ENCODE measurements around the gene EXOC6. TPM values are rescaled to one million over a fixed set of nuclear protein-coding genes. Genes with fewer than 3 reads are reported as not detected.

EXOC6 gene
- total RNA-seq, 6 experiments from 2014 or later = 5.5 to 15.6 (median 9.9) TPM

DNA sequence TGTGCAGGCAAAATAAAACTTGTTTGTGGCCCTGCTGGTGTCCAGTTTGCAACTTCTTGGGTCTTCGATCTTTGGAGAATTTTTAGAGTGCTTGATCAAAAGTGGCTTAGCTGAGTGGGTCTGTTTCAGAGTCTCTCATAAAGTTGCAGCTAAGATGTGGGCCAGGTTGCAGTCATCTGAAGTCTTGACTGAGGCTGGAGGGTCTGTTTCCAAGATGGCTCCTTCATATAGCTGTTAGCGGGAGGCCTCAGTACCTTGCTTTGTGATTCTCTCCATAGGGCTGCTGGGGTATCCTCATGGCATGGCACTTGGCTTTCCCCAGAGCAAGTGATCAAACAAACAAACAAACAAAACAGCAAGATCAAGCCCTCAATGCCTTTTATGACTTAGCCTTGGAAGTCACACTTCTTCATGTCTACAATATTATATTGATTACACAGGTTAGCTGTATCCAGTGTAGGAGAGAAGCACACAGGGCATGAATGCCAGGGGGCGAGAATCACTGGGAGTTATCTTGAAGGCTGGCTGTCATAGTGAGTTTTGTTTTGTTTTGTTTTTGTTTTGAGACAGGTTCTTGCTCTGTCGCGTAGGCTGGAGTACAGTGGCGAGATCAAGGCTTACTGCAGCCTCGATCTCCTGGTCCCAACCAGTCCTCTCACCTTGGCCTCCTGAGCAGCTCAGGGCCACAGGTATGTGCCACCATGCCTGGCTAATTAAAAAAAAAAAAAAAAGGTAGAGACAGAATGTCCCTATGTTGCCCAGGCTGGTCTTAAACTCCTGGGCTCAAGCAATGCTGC, 235.6 kb downstream of the EXOC6 start:
- Histone ChIP-seq H3K27me3 (no peaks in the 10 kb centered on the region), H3K4me3 (no peak overlapping the region), H3K36me3 (no peaks in the 10 kb centered on the region), H3K27ac (no peak overlapping the region), H3K9me3 (no peaks in the 10 kb centered on the region), H3K4me1 (peaks cover 0 to 17% (median 6%) of the 10 kb centered on the region in 4 donors)
- intact Hi-C loops (cut with DNase I) = loop anchor here in 1 of 2 donors (10.0 kb wide), 2 partner anchors 201 to 261 kb away; no protein-coding TSS in a partner anchor
- 83% methylated on average over 6 of the region's 7 CpGs for WGBS (ENCODE audit: insufficient coverage, low coverage, low lambda C conversion rate, missing lambda C conversion rate)
- ATAC-seq = no peak
- TF ChIP-seq POLR2A (IDR thresholded peaks at IDR 0.05) = no peak
- TF ChIP-seq, protein P1, sequence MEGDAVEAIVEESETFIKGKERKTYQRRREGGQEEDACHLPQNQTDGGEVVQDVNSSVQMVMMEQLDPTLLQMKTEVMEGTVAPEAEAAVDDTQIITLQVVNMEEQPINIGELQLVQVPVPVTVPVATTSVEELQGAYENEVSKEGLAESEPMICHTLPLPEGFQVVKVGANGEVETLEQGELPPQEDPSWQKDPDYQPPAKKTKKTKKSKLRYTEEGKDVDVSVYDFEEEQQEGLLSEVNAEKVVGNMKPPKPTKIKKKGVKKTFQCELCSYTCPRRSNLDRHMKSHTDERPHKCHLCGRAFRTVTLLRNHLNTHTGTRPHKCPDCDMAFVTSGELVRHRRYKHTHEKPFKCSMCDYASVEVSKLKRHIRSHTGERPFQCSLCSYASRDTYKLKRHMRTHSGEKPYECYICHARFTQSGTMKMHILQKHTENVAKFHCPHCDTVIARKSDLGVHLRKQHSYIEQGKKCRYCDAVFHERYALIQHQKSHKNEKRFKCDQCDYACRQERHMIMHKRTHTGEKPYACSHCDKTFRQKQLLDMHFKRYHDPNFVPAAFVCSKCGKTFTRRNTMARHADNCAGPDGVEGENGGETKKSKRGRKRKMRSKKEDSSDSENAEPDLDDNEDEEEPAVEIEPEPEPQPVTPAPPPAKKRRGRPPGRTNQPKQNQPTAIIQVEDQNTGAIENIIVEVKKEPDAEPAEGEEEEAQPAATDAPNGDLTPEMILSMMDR (IDR thresholded peaks at IDR 0.05) = no peak
- no peak for DNase-seq

DNA sequence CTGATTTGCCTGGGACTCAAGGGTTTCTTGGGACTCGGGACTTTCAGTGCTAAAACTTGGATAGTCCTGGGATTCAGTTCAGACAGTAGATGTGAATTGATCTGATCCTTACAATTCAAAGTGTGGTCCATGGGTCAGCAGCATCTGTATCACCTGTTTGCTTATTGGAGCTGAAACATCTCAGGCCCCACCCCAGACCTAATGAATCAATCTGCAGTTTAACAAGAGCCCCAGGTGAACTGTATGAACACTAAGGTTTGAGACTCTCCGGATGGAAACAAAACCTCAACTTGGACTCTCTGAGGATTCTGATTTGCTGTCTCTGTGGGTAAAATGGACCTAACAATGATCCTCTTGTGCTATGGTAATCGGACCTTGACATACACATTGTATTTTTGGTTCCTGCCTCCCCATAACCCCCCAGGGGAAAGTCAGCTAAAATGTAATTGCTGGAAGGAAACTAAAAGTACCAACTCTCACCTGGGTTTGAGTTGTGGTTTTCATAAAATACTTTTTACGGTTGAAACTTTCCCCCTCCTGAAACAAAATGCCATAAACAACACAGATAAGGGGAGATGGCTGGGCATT, 237.0 kb downstream of the EXOC6 start:
- Histone ChIP-seq H3K9me3 (no peaks in the 10 kb centered on the region), H3K27ac (no peak overlapping the region), H3K36me3 (no peaks in the 10 kb centered on the region), H3K4me3 (no peak overlapping the region), H3K27me3 (no peaks in the 10 kb centered on the region), H3K4me1 (peaks cover 0 to 3% (median 0%) of the 10 kb centered on the region in 4 donors)
- ATAC-seq = no peak
- no peak for DNase-seq
- intact Hi-C loops (cut with DNase I) = loop anchor here in 1 of 2 donors (10.0 kb wide), 2 partner anchors 199 to 259 kb away; no protein-coding TSS in a partner anchor
- WGBS (ENCODE audit: insufficient coverage, low coverage, low lambda C conversion rate, missing lambda C conversion rate) = 59% methylated on average over 4 of the region's 4 CpGs
- TF ChIP-seq, protein P1 (IDR thresholded peaks at IDR 0.05) = no peak
- no peak for TF ChIP-seq POLR2A (IDR thresholded peaks at IDR 0.05)

DNA sequence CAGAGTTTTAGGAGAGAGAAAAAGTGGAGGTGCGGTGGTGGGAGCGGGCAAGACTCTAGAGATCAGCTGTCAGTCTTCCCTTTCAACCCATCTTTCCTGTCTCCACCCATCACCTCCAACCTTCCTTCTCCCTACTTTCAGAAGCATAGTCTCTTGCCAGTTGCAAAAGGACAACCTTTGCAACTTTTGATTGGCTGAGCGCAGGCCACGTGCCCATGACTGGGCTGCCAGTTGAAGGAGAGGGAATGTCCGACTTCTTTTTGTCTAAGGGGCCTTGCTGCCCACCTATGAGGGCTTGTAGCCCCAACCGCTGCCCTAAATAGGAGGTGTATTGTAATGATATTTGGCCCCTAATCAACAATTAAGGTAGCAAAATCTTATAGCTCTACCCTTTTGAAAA, 238.0 kb downstream of the EXOC6 start:
- Histone ChIP-seq H3K36me3 (no peaks in the 10 kb centered on the region), H3K27me3 (no peaks in the 10 kb centered on the region), H3K9me3 (no peaks in the 10 kb centered on the region), H3K27ac (no peak overlapping the region), H3K4me1 (no peaks in the 10 kb centered on the region), H3K4me3 (no peak overlapping the region)
- no peak for ATAC-seq
- WGBS (ENCODE audit: insufficient coverage, low coverage, low lambda C conversion rate, missing lambda C conversion rate) = 82% methylated on average over 3 of the region's 6 CpGs
- DNase-seq = no peak
- intact Hi-C loops (cut with DNase I) = loop anchor here in 1 of 2 donors (10.0 kb wide), 2 partner anchors 199 to 259 kb away; no protein-coding TSS in a partner anchor
- TF ChIP-seq POLR2A (IDR thresholded peaks at IDR 0.05) = no peak
- TF ChIP-seq, protein P1 (IDR thresholded peaks at IDR 0.05) = no peak

DNA sequence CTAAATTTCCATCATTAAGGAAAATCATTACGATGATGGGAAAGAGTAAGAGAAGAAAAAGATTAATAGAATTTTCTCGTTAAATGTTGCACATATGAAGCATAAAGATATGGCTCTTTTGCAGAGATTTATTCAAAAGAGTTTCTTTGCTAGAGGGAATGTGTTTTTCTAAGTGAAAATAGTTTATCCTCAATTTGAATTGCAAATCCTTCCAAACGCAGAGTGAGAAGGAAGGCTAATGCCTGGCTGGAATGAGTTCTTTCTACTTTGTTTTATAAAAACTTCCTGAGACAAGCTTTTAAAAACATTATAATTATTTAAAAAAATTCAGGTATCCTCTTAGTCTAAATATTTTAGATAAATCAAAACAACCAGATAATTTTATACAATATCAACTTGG, 239.5 kb downstream of the EXOC6 start:
- no peak for ATAC-seq
- intact Hi-C loops (cut with DNase I) = loop anchor here in 1 of 2 donors (10.0 kb wide), 2 partner anchors 197 to 257 kb away; no protein-coding TSS in a partner anchor
- Histone ChIP-seq H3K4me1 (no peaks in the 10 kb centered on the region), H3K4me3 (no peak overlapping the region), H3K27me3 (no peaks in the 10 kb centered on the region), H3K9me3 (no peaks in the 10 kb centered on the region), H3K27ac (no peak overlapping the region), H3K36me3 (no peaks in the 10 kb centered on the region)
- WGBS (ENCODE audit: insufficient coverage, low coverage, low lambda C conversion rate, missing lambda C conversion rate) = 82% methylated on average over 3 of the region's 3 CpGs
- no peak for TF ChIP-seq POLR2A (IDR thresholded peaks at IDR 0.05)
- TF ChIP-seq, protein P1 (IDR thresholded peaks at IDR 0.05) = no peak
- DNase-seq = no peak
